Lower leg skin (tissue), 4 donors: ENCODE measurements around the gene EDA. TPM values are rescaled to one million over a fixed set of nuclear protein-coding genes. Genes with fewer than 3 reads are reported as not detected.

Experiments used
- DNase-seq, 2 donors: peaks; one replicate each; pipeline ENCODE4 v3.0.0-alpha.2; 2019; ENCODE audit warnings: low spot score in 2 of 2
- H3K4me3 ChIP-seq: fragments of 200-600 bp; sonication (generic); 2 replicates; pipeline ENCODE4 v1.5.1; 2017; ENCODE audit warnings: mild to moderate bottlenecking, low read depth; ENCODE audit not compliant: poor library complexity, severe bottlenecking
- CTCF ChIP-seq, 3 donors: fragments of 450-650 bp; IDR thresholded peaks; one replicate each; pipeline ENCODE4 v1.5.1; 2016; ENCODE audit warnings: antibody characterized with exemption in 3 of 3, mild to moderate bottlenecking in 3 of 3, moderate library complexity in 2 of 3
- POLR2A ChIP-seq, 2 donors: fragments of 450-650 bp; IDR thresholded peaks; one replicate each; pipeline ENCODE4 v1.6.1; 2016 to 2017; ENCODE audit warnings: antibody characterized with exemption in 2 of 2, mild to moderate bottlenecking in 1 of 2, moderate library complexity in 1 of 2
- WGBS, 2 donors: methylation state at CpG; one replicate each; pipeline ENCODE4 v1.1.5; 2018; 5-methylcytosine and 5-hydroxymethylcytosine counted together
- intact Hi-C: fragments of 100-400 bp; cut with DNase I; formaldehyde crosslinking; loops from one replicate; pipeline ENCODE4 v1.15.0; 2023; ENCODE audit warnings: low total_unique reads
- total RNA-seq, 4 donors: library from RNA; depleted of rRNA; stranded (reverse); fragments of >200 nt; gene quantifications; one replicate each; pipeline ENCODE4 v1.1.0, GENCODE V29; 2016

The EDA gene
- total RNA-seq, result 1 to 10 TPM; 3.0 to 9.9 (median 4.5) TPM

- 0 to 28% methylated on average over 20 to 47 of the region's 56 CpGs for WGBS, 2 donors
These were observed at the start of gene EDA for GRCh38 chrX:69615779-69616456. TSS of gene EDA (plus strand) at chrX:69616113.

GRCh38 chrX:69568828-69569227 is 47.1 kb upstream of the EDA start:
- WGBS, 2 donors, result 82 to 91% methylated on average over 3 of the region's 3 CpGs
- H3K4me3 ChIP-seq, result no peak overlapping the region
- TF ChIP-seq POLR2A (IDR thresholded peaks at IDR 0.05) (no peak), CTCF (IDR thresholded peaks at IDR 0.05) (no peak)
- intact Hi-C loops, result no loop called here
- DNase-seq, result no peak

More at GRCh38 chrX:69615779-69616456, at the start of gene EDA:
- TF ChIP-seq POLR2A (IDR thresholded peaks at IDR 0.05) (no peak), CTCF (IDR thresholded peaks at IDR 0.05) (no peak)
- DNase-seq, result peak; percentile 68 to 93
- intact Hi-C loops, result no loop called here
- H3K4me3 ChIP-seq, result peak within 1 kb of the TSS; percentile 38

GRCh38 chrX:69597399-69597798 is 18.5 kb upstream of the EDA start:
- H3K4me3 ChIP-seq, result no peak overlapping the region
- no peak for DNase-seq
- TF ChIP-seq CTCF (IDR thresholded peaks at IDR 0.05) (no peak), POLR2A (IDR thresholded peaks at IDR 0.05) (no peak)
- 56 to 85% methylated on average over 1 of the region's 1 CpG for WGBS, 2 donors
- intact Hi-C loops, result no loop called here

GRCh38 chrX:69600182-69600581 is 15.7 kb upstream of the EDA start:
- intact Hi-C loops, result no loop called here
- no peak for DNase-seq
- H3K4me3 ChIP-seq, result no peak overlapping the region
- 30 to 91% methylated on average over 3 of the region's 3 CpGs for WGBS, 2 donors
- TF ChIP-seq POLR2A (IDR thresholded peaks at IDR 0.05) (no peak), CTCF (IDR thresholded peaks at IDR 0.05) (no peak)

GRCh38 chrX:69603566-69604194 is 12.2 kb upstream of the EDA start:
- 50 to 52% methylated on average over 3 of the region's 3 CpGs for WGBS, 2 donors
- intact Hi-C loops, result no loop called here
- DNase-seq, result no peak

More at GRCh38 chrX:69603566-69604194, 12.2 kb upstream of the EDA start:
- no peak overlapping the region for H3K4me3 ChIP-seq
- no peak for TF ChIP-seq CTCF (IDR thresholded peaks at IDR 0.05)
